ENCODE results near the gene PES1. TPM values are rescaled to one million over a fixed set of nuclear protein-coding genes. Genes with fewer than 3 reads are reported as not detected.
"Not testable (repeated sequence)": the region's sequence is repeated elsewhere in the genome, so short reads cannot be mapped to it uniquely, and the experiment has no call there.

PES1 gene
- total RNA-seq, 2 donors from 2014 or later = 94.5 to 173 TPM

- DNase-seq (ENCODE audit: low spot score) (no peak), ATAC-seq (no peak)
- Mint-ChIP-seq H3K27ac (no peak overlapping the region), H3K27me3 (peaks cover 13 to 28% of the 10 kb centered on the region in 2 donors), H3K36me3 (no peaks in the 10 kb centered on the region), H3K4me3 (no peak overlapping the region), H3K9me3 (no peaks in the 10 kb centered on the region), H3K4me1 (ENCODE audit: low read depth in 2 of 2) (no peaks in the 10 kb centered on the region)
Measured at GRCh38 chr22:30542811-30543188, 48.9 kb downstream of the PES1 start.

DNA sequence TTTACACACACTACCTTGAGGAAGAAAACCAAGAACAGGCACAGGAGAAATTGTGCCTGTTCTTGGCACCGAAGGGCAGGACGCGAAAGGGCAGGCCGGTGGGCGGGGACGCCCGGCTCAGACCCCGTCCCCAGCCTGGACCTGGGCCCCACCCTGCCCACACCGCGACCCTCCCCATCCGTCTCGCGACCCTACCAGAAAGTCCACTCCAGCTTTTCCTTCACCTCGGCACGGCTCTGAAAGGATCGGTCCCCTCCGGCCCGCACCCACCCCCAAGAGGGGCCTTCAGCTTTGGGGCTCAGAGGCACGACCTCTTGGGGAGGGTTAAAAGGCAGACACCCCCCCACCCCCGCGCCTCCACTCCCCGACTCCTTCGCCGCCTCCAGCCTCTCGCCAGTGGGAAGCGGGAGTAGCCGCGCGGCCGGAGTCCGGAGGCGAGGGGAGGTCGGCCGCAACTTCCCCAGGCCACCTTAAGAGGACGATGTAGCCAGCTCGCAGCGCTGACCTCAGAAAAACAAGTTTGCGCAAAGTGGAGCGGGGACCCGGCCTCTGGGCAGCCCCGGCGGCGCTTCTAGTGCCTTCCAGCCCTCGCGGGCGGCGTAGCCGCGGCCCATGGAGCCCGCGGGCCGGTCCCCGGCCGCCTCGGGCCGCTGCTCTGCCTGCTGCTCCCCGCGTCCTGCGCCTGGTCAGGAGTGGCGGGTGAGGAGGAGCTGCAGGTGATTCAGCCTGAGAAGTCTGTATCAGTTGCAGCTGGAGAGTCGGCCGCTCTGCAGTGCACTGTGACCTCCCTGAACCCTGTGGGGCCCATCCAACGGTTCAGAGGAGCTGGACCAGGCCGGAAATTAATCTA is 49.5 kb downstream of the PES1 start:
- Mint-ChIP-seq H3K9me3 (no peaks in the 10 kb centered on the region), H3K27me3 (peaks cover 10 to 30% of the 10 kb centered on the region in 2 donors), H3K4me3 (no peak overlapping the region), H3K27ac (no peak overlapping the region), H3K4me1 (ENCODE audit: low read depth in 2 of 2) (no peaks in the 10 kb centered on the region), H3K36me3 (no peaks in the 10 kb centered on the region)
- peak in 1 of 2 donors; percentile 38 for ATAC-seq
- no peak for DNase-seq (ENCODE audit: low spot score)

- not testable (repeated sequence) for H3K9me3 Mint-ChIP-seq; H3K4me3 Mint-ChIP-seq; H3K4me1 Mint-ChIP-seq (ENCODE audit: low read depth in 2 of 2); DNase-seq (ENCODE audit: low spot score); H3K27ac Mint-ChIP-seq; H3K36me3 Mint-ChIP-seq; ATAC-seq
- peaks cover 7 to 25% of the 10 kb centered on the region in 2 donors for H3K27me3 Mint-ChIP-seq
Measured at GRCh38 chr22:30541511-30541910, 50.2 kb downstream of the PES1 start.

DNA sequence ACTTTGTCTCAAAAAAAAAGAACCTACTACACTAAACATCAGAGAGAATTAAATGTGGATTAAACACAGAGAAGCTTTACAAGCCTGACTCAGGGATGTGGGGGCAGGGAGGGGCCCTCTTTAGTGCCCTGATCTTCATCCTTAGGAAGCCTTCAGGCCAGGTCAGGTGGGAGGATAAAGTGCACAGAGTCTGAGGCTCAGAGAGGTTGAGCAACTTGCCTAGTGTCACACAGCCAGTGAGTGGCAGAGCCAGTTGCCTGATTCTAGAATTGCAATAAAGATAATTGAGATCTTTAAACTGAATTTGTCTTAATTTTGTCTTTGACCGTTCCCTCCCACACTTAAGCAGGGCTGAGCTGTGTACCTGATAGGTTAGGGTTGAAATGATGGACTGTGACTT is 52.3 kb downstream of the PES1 start:
- ATAC-seq (no peak), DNase-seq (ENCODE audit: low spot score) (no peak)
- H3K36me3 Mint-ChIP-seq = no peaks in the 10 kb centered on the region
- H3K27me3 Mint-ChIP-seq = peaks cover 7 to 18% of the 10 kb centered on the region in 2 donors
- no peaks in the 10 kb centered on the region for H3K4me1 Mint-ChIP-seq (ENCODE audit: low read depth in 2 of 2)
- H3K27ac Mint-ChIP-seq = no peak overlapping the region
- no peak overlapping the region for H3K4me3 Mint-ChIP-seq
- H3K9me3 Mint-ChIP-seq = no peaks in the 10 kb centered on the region

- H3K36me3 Mint-ChIP-seq = no peaks in the 10 kb centered on the region
- no peak overlapping the region for H3K4me3 Mint-ChIP-seq
- no peaks in the 10 kb centered on the region for H3K9me3 Mint-ChIP-seq
- DNase-seq (ENCODE audit: low spot score) (no peak), ATAC-seq (no peak)
- H3K4me1 Mint-ChIP-seq (ENCODE audit: low read depth in 2 of 2) = no peaks in the 10 kb centered on the region
- no peak overlapping the region for H3K27ac Mint-ChIP-seq
- H3K27me3 Mint-ChIP-seq = peaks cover 7 to 16% of the 10 kb centered on the region in 2 donors
Measured at GRCh38 chr22:30538280-30538679, 53.4 kb downstream of the PES1 start.

DNA sequence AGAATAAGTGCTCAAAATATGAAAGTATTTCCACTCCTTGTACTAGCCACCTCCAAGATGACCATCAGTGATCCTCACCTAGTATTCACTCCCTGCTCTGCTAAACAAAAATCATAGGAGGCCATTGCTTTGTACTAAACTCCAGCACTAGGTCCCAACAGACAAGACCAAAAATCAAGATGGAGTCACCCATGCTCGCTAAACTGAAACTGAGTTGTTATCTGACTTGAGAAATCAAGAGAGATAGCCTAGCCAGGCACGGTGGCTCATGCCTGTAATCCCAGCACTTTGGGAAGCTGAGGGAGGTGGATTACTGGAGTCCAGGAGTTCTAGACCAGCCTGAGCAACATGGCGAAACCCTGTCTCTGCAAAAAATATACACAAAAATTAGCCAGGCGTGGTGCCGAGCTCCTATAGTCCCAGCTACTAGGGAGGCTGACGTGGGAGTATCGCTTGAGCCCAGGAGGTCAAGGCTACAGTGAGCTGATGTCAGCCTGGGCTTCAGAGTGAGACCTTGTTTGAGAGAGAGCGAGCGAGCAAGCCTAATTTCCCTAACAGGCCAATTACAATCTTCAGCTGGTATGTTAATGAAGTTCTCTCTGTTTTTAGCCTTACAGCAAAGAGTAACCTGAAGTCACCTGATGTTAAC is 54.5 kb downstream of the PES1 start:
- DNase-seq (ENCODE audit: low spot score) (no peak), ATAC-seq (no peak)
- Mint-ChIP-seq H3K4me1 (ENCODE audit: low read depth in 2 of 2) (no peaks in the 10 kb centered on the region), H3K27me3 (peaks cover 7 to 9% of the 10 kb centered on the region in 2 donors), H3K36me3 (no peaks in the 10 kb centered on the region), H3K9me3 (no peaks in the 10 kb centered on the region), H3K27ac (no peak overlapping the region), H3K4me3 (no peak overlapping the region)

- DNase-seq (ENCODE audit: low spot score) (no peak), ATAC-seq (no peak)
- H3K9me3 Mint-ChIP-seq = no peaks in the 10 kb centered on the region
- peaks cover 0 to 5% of the 10 kb centered on the region in 2 donors for H3K27me3 Mint-ChIP-seq
- H3K4me1 Mint-ChIP-seq (ENCODE audit: low read depth in 2 of 2) = no peaks in the 10 kb centered on the region
- no peak overlapping the region for H3K4me3 Mint-ChIP-seq
- H3K36me3 Mint-ChIP-seq = no peaks in the 10 kb centered on the region
- no peak overlapping the region for H3K27ac Mint-ChIP-seq
Measured at GRCh38 chr22:30535182-30535581, 56.5 kb downstream of the PES1 start.

GRCh38 chr22:30531651-30532608 is 59.8 kb downstream of the PES1 start:
- no peak overlapping the region for H3K27ac Mint-ChIP-seq
- peaks cover 0 to 4% of the 10 kb centered on the region in 2 donors for H3K27me3 Mint-ChIP-seq
- no peaks in the 10 kb centered on the region for H3K9me3 Mint-ChIP-seq
- no peaks in the 10 kb centered on the region for H3K4me1 Mint-ChIP-seq (ENCODE audit: low read depth in 2 of 2)
- ATAC-seq (peak; percentile 29 to 34), DNase-seq (ENCODE audit: low spot score) (no peak)
- H3K4me3 Mint-ChIP-seq = no peak overlapping the region
- H3K36me3 Mint-ChIP-seq = no peaks in the 10 kb centered on the region

DNA sequence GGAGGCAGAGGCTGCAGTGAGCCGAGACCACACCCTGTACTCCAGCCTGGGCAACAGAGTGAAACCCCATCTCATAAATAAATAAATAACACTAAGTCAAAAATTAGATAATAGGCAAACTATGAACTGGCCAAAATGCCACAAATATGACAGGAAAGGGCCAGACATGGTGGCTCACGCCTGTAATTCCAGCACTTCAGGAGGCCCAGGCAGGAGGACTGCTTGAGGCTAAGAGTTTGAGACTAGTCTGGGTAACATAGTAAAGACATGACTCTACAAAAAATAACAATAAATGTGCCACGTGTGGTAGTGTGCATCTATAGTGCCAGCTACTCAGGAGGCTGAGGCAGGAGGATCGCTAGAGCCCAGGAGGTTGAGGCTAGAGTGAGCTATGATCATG is 65.1 kb downstream of the PES1 start:
- ATAC-seq (no peak), DNase-seq (ENCODE audit: low spot score) (no peak)
- no peaks in the 10 kb centered on the region for H3K9me3 Mint-ChIP-seq
- H3K4me1 Mint-ChIP-seq (ENCODE audit: low read depth in 2 of 2) = no peaks in the 10 kb centered on the region
- H3K27me3 Mint-ChIP-seq = peaks cover 0 to 4% of the 10 kb centered on the region in 2 donors
- H3K27ac Mint-ChIP-seq = no peak overlapping the region
- no peak overlapping the region for H3K4me3 Mint-ChIP-seq
- no peaks in the 10 kb centered on the region for H3K36me3 Mint-ChIP-seq

Other genes starting within 250 kb of the PES1 start
- gene SF3A1, start 235.0 kb downstream of the PES1 start, total RNA-seq = 100 to 1,000 TPM; 225 to 301 TPM
- 1 to 10 TPM; 3.3 to 6.8 TPM for gene CCDC157, start 234.9 kb downstream of the PES1 start, total RNA-seq
- 1 to 10 TPM; 5.2 to 7.4 TPM for gene RNF215, start 204.5 kb downstream of the PES1 start, total RNA-seq
- 1 to 10 TPM in 1 of 2 donors, under 1 TPM in 1; 0.40 to 1.3 TPM for gene SEC14L2, start 194.9 kb downstream of the PES1 start, total RNA-seq
- gene MTFP1, start 166.1 kb downstream of the PES1 start, total RNA-seq = 10 to 100 TPM; 58.7 to 67.4 TPM
- gene SEC14L3, start 119.9 kb downstream of the PES1 start, total RNA-seq = not detected
- not detected for gene SEC14L4, start 86.2 kb downstream of the PES1 start, total RNA-seq
- not detected for gene SEC14L6, start 45.2 kb downstream of the PES1 start, total RNA-seq
- gene GAL3ST1, start 17.2 kb downstream of the PES1 start, total RNA-seq = not detected
- gene TCN2, start 15.3 kb upstream of the PES1 start, total RNA-seq = under 1 TPM in 1 of 2 donors, not detected in 1; 0.19 TPM
- gene SLC35E4, start 43.9 kb upstream of the PES1 start, total RNA-seq = 1 to 10 TPM; 3.4 to 6.8 TPM
- 1 to 10 TPM; 7.1 to 7.7 TPM for gene DUSP18, start 76.0 kb upstream of the PES1 start, total RNA-seq
- gene OSBP2, start 103.0 kb upstream of the PES1 start, total RNA-seq = 1 to 10 TPM in 1 of 2 donors, under 1 TPM in 1; 0.14 to 1.7 TPM

All from natural killer cell treated with Interleukin-12 subunit alpha and Interleukin-12 subunit beta and Interleukin-15 and Interleukin-18, amount 100 ng/mL, for 72 hours (primary cell).